Body of pancreas (tissue), 4 donors: ENCODE measurements around the gene SPRN.

Experiments
- CTCF ChIP-seq, 7 experiments: fragments of 450-650 bp in 4 of 7; fragments of 200-600 bp in 3 of 7; sonication (generic) in 3 of 7; IDR thresholded peaks; one replicate each; pipeline ENCODE4 v1.5.1; 2016 to 2019; ENCODE audit warnings: antibody characterized with exemption in 7 of 7
- POLR2A ChIP-seq, 3 donors: fragments of 450-650 bp; IDR thresholded peaks; one replicate each; pipeline ENCODE4 v1.6.1; 2016; ENCODE audit warnings: antibody characterized with exemption in 3 of 3, mild to moderate bottlenecking in 2 of 3

GRCh38 chr10:133455611-133456031 is 31.2 kb upstream of the SPRN start:
- TF ChIP-seq CTCF (IDR thresholded peaks at IDR 0.05) (no peak), POLR2A (IDR thresholded peaks at IDR 0.05) (no peak)
